ENCODE data around the gene CCDC74A. TPM values are rescaled to one million over a fixed set of nuclear protein-coding genes. Genes with fewer than 3 reads are reported as not detected.
"Not testable (repeated sequence)": the region's sequence is repeated elsewhere in the genome, so short reads cannot be mapped to it uniquely, and the experiment has no call there.

Gene CCDC74A
- total RNA-seq, 8 experiments from 2014 or later: 0.97 to 16.1 (median 12.2) TPM

DNA sequence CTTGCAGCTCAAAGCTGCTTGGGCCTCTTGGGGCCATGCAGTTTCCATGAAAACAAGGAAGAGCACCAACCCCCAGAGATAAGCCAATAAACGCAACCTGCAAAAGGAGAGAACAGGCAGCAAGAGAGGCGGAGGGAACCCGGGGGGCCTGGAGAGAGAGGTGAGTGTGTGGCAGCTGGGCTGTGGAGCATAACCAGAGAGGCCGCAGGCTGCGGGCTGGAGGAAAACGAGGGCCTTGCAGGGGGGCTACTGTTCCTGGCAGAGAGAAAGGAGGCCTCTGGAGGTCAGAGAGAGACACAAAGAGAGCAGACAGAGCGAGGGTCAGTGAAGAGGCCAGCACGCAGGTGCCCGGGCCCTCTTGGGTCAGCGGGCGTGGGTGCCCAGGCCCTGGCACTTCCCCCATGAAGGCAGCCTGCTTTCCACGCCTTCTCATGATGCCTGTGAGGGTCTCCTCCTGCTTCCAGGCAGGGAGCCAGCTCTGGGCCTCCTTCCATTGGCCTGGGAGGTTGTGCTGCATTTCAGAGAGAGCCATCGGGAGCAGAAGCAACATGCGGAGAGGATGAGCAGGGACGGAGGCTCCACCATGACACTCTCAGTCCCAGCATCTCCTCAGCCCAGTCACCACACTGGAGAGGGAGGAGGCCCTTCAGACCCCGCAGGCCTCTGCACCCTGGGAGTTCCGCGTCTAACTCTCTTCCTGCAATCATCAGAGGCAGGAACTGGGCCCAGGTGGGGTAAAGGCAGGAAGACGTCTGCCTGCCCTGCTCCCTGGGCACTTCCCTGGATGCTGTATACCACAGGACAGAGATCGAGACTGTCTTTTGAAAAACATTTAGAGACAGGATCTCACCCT lies 36.8 kb upstream of the CCDC74A start:
- Histone ChIP-seq H3K4me1 (replicated peaks in 1 of 2) (peaks cover 15 to 18% of the 10 kb centered on the region in 2 donors), H3K4me3 (peak overlapping the region; percentile 27 to 63 (median 46)), H3K27ac (peak overlapping the region; percentile 46 to 70)
- 10 to 40% (median 25%) methylated on average over 2 to 4 of the region's 20 CpGs; no CpG with 5 or more reads in 7 of the 10 experiments for WGBS, 10 experiments
- in situ Hi-C loops (cut with MboI; ENCODE audit: low pct_unique_long_range_greater_than_20kb in 2 of 9, low sequenced_read_pairs in 9 of 9, unreplicated experiment in 9 of 9); ATAC-seq (replicated peaks in 6 of 8): not testable (repeated sequence)

- 0% methylated on average over 1 to 2 of the region's 22 CpGs; no CpG with 5 or more reads in 7 of the 10 experiments for WGBS, 10 experiments
- H3K27ac ChIP-seq: peak overlapping the region in 1 of 2 donors; percentile 70
- in situ Hi-C loops (cut with MboI; ENCODE audit: low pct_unique_long_range_greater_than_20kb in 2 of 9, low sequenced_read_pairs in 9 of 9, unreplicated experiment in 9 of 9); ATAC-seq (replicated peaks in 6 of 8): not testable (repeated sequence)
- peak overlapping the region; percentile 27 to 63 (median 46) for H3K4me3 ChIP-seq
- H3K4me1 ChIP-seq (replicated peaks in 1 of 2): peaks cover 15 to 18% of the 10 kb centered on the region in 2 donors
These were observed 36.2 kb upstream of the CCDC74A start for GRCh38 chr2:131491469-131491836.

- in situ Hi-C loops (cut with MboI; ENCODE audit: low pct_unique_long_range_greater_than_20kb in 2 of 9, low sequenced_read_pairs in 9 of 9, unreplicated experiment in 9 of 9): not testable (repeated sequence)
- Histone ChIP-seq H3K4me1 (replicated peaks in 1 of 2) (peaks cover 15 to 18% of the 10 kb centered on the region in 2 donors), H3K4me3 (peak within 1 kb of the TSS; percentile 46 to 63 (median 52)), H3K27ac (peak within 1 kb of the TSS; percentile 88 to 93)
- peak in 3 of 8 experiments; percentile 8 to 15 (median 11) for ATAC-seq (replicated peaks in 6 of 8)
- WGBS, 10 experiments: no CpG with 5 or more reads among the region's 53 CpGs
These were observed 35.7 kb upstream of the CCDC74A start, which contains the start of gene MZT2A for GRCh38 chr2:131492015-131492417. Gene MZT2A (minus strand): TSS chr2:131492397. CDS start chr2:131492376, 21 bp downstream.

DNA sequence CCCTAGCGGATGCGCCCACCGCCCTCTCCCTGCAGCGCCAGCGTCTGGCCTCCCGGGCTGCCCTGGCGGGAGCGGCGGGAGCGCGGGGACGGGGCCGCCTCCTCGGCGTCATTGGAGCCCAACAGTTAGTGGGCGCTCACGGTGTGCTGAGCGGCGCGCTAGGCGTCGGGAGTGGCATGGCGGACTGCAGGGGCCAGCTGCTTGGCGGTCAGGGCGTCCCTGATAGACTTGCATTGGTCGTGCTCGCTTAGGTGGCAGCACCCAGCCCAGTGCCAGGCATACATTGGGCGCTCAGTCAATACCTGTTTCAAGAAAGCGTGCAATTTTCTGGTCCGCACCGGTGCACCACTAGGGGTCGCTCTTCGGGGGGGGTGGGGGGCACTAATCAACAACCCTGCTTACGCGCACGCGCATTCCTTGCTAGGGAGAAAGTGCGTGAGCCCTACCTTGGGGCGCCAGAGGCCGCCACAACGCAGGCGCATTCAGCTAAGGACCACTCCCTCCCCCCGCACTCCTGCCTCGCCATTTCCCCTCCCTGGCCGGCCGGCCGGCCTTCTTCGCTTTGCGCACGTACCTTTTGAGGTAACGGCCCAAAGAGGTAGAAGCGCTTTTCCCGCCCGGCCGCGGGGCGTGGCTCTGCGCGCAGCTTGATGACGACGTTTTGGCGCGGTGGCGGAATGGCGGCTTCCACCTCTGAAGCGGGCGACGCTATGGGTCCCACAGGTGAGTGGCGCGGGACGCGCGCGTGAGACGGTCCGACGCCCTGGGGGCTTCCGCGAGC lies 35.1 kb upstream of the CCDC74A start:
- H3K27ac ChIP-seq: peak overlapping the region; percentile 88 to 93
- ATAC-seq (replicated peaks in 6 of 8): peak; percentile 70 to 87 (median 82)
- 0 to 1% (median 0%) methylated on average over 1 to 15 of the region's 79 CpGs; no CpG with 5 or more reads in 6 of the 10 experiments for WGBS, 10 experiments
- peaks cover 15 to 18% of the 10 kb centered on the region in 2 donors for H3K4me1 ChIP-seq (replicated peaks in 1 of 2)
- H3K4me3 ChIP-seq: peak overlapping the region; percentile 46 to 63 (median 52)
- in situ Hi-C loops (cut with MboI; ENCODE audit: low pct_unique_long_range_greater_than_20kb in 2 of 9, low sequenced_read_pairs in 9 of 9, unreplicated experiment in 9 of 9): no loop called here

GRCh38 chr2:131493199-131493968 lies 34.3 kb upstream of the CCDC74A start:
- Histone ChIP-seq H3K4me3 (peak overlapping the region; percentile 46 to 63 (median 52)), H3K27ac (peak overlapping the region; percentile 88 to 93), H3K4me1 (replicated peaks in 1 of 2) (peaks cover 15 to 18% of the 10 kb centered on the region in 2 donors)
- in situ Hi-C loops (cut with MboI; ENCODE audit: low pct_unique_long_range_greater_than_20kb in 2 of 9, low sequenced_read_pairs in 9 of 9, unreplicated experiment in 9 of 9): no loop called here
- WGBS, 10 experiments: 0 to 3% (median 0%) methylated on average over 1 to 22 of the region's 40 CpGs; no CpG with 5 or more reads in 2 of the 10 experiments
- ATAC-seq (replicated peaks in 6 of 8): peak in 4 of 8 experiments; percentile 16 to 39 (median 28)

DNA sequence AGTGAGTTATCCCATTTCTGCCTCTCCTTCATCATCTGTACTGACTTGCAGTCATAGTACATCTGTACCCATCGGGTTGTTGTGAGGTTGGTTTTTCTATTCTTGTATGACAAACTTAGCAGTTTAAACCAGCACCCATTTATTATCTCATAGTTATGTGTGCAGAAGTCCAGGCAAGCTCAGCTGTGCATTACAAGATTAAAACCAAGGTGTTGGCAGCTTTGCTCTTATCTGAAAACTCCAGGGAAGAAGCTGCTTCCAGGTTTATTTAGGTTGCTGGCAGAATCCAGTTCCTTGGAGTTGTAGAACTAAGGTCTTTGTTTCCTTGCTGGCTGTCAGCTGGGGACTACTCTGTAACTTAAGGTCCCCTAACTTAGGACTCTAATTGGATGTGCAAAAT lies 32.2 kb upstream of the CCDC74A start:
- ATAC-seq (replicated peaks in 6 of 8); in situ Hi-C loops (cut with MboI; ENCODE audit: low pct_unique_long_range_greater_than_20kb in 2 of 9, low sequenced_read_pairs in 9 of 9, unreplicated experiment in 9 of 9): not testable (repeated sequence)
- WGBS, 10 experiments: 86 to 100% (median 100%) methylated on average over 1 of the region's 1 CpG; no CpG with 5 or more reads in 6 of the 10 experiments

GRCh38 chr2:131498321-131498973 lies 29.2 kb upstream of the CCDC74A start:
- in situ Hi-C loops (cut with MboI; ENCODE audit: low pct_unique_long_range_greater_than_20kb in 2 of 9, low sequenced_read_pairs in 9 of 9, unreplicated experiment in 9 of 9); H3K27ac ChIP-seq; ATAC-seq (replicated peaks in 6 of 8); H3K4me1 ChIP-seq (replicated peaks in 1 of 2); H3K4me3 ChIP-seq: not testable (repeated sequence)
- 96 to 100% (median 100%) methylated on average over 2 to 6 of the region's 8 CpGs; no CpG with 5 or more reads in 7 of the 10 experiments for WGBS, 10 experiments

More for the DNA sequence above, 32.2 kb upstream of the CCDC74A start:
- not testable (repeated sequence) for H3K4me3 ChIP-seq, H3K27ac ChIP-seq
- peaks cover 12 to 15% of the 10 kb centered on the region in 2 donors for H3K4me1 ChIP-seq (replicated peaks in 1 of 2)

GRCh38 chr2:131503587-131503986 lies 24.1 kb upstream of the CCDC74A start:
- H3K4me1 ChIP-seq (replicated peaks in 1 of 2); in situ Hi-C loops (cut with MboI; ENCODE audit: low pct_unique_long_range_greater_than_20kb in 2 of 9, low sequenced_read_pairs in 9 of 9, unreplicated experiment in 9 of 9); H3K4me3 ChIP-seq; ATAC-seq (replicated peaks in 6 of 8); H3K27ac ChIP-seq: not testable (repeated sequence)
- WGBS, 10 experiments: 89 to 100% (median 100%) methylated on average over 1 to 2 of the region's 4 CpGs; no CpG with 5 or more reads in 5 of the 10 experiments

GRCh38 chr2:131504082-131504750 lies 23.5 kb upstream of the CCDC74A start:
- 94 to 100% (median 95%) methylated on average over 1 to 4 of the region's 7 CpGs; no CpG with 5 or more reads in 4 of the 10 experiments for WGBS, 10 experiments
- H3K4me3 ChIP-seq; H3K27ac ChIP-seq; H3K4me1 ChIP-seq (replicated peaks in 1 of 2); ATAC-seq (replicated peaks in 6 of 8); in situ Hi-C loops (cut with MboI; ENCODE audit: low pct_unique_long_range_greater_than_20kb in 2 of 9, low sequenced_read_pairs in 9 of 9, unreplicated experiment in 9 of 9): not testable (repeated sequence)

DNA sequence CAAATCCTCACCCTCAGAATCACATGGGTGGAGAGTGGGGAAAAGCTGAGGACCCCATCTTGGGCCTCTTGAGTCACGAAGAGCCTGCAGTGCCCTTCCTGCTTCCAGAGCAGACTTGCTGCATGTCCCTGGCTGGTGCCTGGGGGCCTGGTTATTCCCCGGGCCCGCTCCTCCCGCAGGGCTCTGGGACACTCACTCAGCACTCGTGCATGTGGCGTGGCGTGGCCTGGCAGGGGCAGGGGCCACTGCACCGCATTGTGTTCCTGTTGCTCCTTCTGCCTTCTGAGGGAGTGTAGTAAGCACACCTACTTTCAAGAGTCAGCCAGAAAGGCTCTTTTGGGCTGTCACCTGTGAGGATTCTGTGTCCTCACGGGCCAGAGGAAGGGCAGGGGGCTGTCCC lies 18.1 kb upstream of the CCDC74A start:
- no peaks in the 10 kb centered on the region for H3K4me1 ChIP-seq (replicated peaks in 1 of 2)
- WGBS, 10 experiments: 60 to 97% methylated on average over 1 to 9 of the region's 9 CpGs; no CpG with 5 or more reads in 8 of the 10 experiments
- no peak for ATAC-seq (replicated peaks in 6 of 8)
- no peak overlapping the region for H3K27ac ChIP-seq
- no peak overlapping the region for H3K4me3 ChIP-seq
- in situ Hi-C loops (cut with MboI; ENCODE audit: low pct_unique_long_range_greater_than_20kb in 2 of 9, low sequenced_read_pairs in 9 of 9, unreplicated experiment in 9 of 9): no loop called here

DNA sequence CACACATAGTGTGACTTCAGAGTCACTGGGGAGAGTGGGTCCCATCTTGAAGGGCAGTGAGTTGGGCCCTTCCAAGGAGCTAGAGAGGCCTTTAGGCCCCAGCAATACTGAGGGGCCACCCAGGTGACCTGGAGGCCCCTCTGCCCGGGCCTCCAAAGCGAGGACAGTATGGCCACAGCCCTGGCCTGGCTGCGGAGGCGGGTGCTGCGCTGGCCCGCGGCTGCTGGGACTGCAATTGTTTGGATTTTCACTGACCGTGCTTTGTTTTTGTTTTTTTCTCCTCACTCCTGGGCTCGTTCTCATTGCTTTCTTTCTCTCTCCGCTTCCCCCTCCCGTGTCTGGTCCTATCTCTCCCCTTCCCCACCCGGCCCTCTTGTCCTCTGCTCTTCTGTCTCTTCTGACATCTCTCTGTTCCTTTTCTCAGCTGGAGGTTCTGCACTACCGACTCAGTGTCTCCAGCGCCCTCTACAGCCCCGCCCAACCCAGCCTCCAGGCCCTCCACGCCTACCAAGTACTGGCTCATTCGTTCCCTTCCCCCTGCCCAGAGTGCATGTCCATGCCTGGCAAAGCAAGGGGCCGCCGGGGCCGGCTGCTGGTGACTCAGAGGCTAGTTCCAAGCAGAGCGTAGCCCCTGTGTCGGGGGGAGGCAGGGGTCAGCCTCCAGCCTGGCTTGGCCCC lies 16.3 kb upstream of the CCDC74A start:
- in situ Hi-C loops (cut with MboI; ENCODE audit: low pct_unique_long_range_greater_than_20kb in 2 of 9, low sequenced_read_pairs in 9 of 9, unreplicated experiment in 9 of 9); H3K27ac ChIP-seq; H3K4me3 ChIP-seq; H3K4me1 ChIP-seq (replicated peaks in 1 of 2): not testable (repeated sequence)
- peak; percentile 48 to 92 (median 68) for ATAC-seq (replicated peaks in 6 of 8)
- whole genome bisulfite sequencing, 10 experiments: no CpG with 5 or more reads among the region's 22 CpGs

Data from motor neuron (in vitro differentiated cells).